ENCODE measurements around the gene HOXB2.

HOXB2 gene

DNA sequence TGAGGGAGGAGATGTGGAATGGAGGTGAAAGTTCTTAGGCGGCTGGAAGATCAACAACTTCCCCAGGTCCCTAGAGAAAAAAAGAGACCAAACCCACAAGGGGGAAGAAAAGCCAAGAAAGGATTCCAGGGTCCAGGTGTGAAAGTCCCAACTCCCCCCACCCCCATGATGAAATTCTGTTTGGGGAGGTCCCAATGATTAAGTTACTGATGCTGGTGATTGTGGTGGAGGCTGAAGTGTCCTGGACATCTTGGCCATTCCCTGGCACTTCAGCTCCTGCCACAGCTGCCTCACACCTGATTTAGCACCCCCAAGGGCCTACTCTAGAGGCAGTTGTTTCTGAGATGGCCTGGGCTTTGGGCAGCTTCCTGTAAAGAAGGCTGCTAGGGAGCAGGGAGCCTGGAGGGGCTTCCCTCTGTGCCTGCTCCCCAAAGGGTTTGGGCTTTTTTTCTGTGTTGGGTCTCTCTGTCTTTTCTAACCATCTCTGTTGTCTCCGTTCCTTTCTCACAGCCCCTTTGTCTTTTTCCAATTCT, 20.2 kb upstream of the HOXB2 start:
- DNase-seq = no peak

GRCh38 chr17:48564188-48565021, 19.5 kb upstream of the HOXB2 start:
- no peak for DNase-seq

DNA sequence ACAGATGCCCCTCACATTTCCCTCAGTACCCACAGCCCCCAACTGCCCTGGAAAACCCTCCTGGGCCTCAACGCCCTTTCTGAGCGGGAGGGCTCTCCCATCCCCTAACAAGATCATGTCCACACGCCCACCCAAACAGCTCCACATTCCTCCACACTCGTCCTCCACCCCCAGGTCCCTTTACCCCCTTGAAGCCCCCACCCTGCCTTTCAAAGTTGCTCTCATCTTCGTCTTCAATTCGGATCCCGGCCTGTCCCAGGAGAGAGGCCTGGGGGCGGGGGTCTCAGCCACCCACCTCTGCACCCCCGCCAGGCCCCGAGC, 18.9 kb upstream of the HOXB2 start:
- DNase-seq = no peak

DNA sequence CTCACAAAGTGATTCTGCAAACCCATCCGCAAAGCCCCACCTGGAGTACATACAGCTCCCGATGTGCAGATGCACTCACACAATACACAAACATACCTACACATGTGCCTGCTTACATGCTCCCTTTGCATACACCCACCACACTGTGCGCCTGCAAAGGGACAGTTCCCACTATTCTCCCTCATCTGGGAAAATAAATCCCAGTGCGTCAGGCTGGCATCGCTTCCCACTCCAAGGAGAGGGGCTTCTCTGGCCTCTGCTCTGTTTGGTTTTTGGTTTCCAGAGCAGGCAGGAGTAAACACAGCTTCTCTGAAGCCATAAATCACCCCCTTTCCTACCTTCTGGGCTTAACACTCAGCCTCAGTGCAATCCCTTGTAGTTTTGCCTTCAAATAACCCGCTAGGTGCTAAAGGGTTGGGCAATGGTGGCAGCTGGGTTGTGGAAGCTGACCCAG, 18.5 kb upstream of the HOXB2 start:
- no peak for DNase-seq

DNA sequence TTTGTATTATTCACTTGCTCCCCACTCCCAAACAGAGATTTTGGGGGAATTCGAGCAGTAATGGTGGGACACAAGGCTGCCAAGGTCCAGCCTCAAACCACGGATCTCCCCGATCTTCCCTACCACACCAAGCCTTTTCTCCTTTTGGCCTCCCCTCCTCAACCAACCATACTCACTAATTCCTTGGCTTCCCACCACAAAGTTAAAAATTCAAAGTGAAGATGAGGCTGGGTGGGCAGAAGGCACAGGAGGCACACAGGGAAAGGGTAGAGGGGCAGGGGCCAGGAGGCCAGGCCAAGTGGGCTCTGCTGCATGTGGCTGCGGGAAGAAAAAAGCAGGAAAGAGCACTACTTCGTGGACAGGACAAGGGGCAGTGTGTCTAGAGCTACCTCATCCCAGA, 18.0 kb upstream of the HOXB2 start:
- no peak for DNase-seq

DNA sequence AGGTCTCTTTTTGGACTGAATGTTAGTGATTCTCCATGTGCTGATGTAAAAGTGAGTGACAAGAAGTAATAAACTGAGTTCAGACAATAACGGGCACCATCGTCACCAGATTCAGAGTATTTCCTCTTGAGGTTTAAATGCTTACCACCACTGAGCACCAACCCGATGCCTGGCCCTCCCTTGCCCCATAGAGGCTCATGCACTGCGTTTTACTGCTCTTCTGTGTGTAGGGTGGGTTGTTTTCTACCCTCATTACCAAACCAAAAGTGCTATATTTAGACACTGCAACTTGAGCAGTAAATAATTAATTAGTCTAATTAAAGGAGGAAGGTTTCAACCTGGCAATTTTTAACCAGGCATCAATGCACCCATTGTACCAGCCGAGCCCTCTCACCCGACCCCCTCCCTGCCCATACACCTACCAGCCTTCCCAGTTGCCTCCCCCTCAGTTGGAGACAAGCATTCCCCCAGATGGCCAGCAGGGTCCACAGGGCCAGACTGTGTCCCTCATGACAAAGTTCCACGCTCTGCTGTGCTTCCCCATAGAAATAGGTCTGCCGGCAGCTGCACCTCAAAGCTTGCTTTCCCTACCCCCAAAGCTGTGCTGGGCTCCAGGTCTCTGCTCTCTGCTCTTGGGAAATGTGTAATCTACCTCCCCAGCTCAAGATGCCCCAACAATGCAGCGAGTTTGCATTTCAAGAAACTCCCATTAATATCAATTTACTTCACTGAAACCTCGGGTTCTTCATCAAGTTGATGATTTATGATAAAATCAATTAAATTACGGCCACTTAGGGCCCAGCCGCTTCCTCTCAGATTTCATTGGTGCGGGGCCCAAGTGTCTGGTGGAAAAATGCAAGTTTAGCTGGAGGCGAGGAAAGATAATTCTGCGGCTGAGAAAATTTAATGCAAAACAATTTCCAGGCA, 17.2 kb upstream of the HOXB2 start:
- DNase-seq = no peak

DNA sequence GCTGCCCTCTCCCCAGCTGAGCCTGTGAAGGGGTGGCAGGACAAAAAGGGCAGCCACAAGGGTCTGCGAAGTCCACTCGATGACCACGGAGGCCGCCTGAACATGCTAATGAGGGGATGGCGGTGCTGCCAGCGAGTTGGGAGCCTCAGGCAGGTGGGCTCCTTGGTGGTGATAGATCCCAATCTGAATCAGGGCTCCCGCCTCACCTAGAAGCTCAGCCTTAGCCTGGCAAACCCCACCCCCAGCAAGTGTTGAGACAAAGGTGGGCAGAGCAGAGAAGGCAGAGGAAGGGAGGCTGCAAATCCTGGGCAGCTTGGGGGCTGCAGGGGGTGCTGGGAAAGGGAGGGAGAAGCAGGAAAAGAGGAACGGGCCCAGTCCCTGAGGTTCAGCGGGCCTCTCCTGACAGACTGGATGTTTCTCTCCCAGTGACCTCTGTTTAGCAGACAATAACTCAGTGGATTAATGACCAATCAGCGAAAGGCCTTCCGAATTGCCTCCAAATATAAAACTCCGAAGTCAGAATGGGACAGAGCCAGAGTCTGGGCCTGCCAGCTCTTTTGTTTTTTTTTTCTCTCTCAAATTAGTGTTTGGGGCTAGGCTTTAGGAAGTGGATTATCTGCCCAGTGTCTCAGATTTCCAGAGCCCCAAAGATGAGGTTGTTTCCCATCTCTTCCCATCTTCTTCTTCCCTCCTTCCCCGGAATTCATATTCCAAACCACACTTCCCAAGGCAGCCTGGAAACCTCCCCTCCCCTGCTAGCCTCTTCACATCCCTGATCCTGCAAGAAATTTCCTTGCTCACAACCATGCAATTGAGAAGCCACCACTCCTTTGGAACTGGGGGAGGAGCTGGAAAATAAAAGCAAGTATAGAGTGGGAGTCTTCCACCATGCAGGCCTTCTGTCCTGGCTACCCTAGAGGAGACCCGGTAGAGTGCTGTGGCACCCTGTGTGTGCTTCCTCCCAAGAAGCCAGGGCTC, 15.2 kb upstream of the HOXB2 start:
- DNase-seq = no peak

- no peak for DNase-seq
Observed at GRCh38 chr17:48559122-48559839, 14.4 kb upstream of the HOXB2 start.

DNA sequence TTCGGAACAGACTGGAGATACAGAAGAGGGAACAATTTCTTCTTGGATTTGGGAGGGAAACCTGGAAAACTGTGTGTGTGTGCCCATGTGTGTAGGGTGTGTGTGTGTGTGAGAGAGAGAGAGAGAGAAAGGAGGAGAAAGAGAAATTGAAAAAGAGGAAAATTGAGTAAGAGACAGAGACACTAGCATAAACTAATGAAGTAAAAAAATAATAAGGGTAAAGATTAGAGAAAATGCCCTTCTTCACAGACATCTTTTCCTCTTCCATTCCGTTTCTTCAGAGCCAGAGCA, 13.9 kb upstream of the HOXB2 start:
- no peak for DNase-seq

DNA sequence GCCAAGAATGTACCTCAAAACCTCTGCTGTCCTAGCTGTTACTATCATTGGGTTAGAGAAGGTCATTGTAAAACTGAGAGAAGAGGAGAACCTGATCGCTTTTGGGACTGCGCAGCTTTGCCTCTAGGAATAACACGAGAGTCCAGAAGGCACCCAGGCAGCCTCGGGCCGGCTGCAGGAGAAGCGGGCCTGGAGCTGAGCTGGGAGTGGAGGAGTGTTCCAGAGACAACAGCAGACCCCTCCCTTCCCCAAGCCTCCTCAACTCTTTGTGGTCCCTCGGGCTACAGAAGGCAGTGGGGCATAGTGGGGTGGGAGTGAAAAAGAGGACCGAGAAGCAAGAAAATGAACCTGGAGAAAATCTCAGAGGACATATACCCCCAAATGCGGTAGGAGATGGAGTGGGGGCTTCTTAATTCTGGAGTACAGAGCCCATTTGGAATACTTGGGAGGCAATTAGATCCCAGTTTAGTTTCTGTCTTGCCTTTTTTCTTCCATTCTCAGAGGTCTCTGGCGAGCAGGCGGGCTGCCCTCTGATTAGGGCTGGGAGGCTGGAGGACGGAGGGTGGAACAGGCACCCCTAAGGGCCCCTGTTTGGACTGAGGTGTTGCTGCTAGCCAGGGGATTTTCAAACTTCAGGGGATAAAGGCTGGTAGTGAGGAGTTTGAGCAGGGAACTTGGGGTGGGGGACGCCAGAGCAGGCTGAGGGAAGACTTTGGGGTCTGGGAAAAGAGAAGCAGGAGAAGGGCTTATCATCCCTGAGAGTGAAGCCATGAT, 13.3 kb upstream of the HOXB2 start:
- no peak for DNase-seq

DNA sequence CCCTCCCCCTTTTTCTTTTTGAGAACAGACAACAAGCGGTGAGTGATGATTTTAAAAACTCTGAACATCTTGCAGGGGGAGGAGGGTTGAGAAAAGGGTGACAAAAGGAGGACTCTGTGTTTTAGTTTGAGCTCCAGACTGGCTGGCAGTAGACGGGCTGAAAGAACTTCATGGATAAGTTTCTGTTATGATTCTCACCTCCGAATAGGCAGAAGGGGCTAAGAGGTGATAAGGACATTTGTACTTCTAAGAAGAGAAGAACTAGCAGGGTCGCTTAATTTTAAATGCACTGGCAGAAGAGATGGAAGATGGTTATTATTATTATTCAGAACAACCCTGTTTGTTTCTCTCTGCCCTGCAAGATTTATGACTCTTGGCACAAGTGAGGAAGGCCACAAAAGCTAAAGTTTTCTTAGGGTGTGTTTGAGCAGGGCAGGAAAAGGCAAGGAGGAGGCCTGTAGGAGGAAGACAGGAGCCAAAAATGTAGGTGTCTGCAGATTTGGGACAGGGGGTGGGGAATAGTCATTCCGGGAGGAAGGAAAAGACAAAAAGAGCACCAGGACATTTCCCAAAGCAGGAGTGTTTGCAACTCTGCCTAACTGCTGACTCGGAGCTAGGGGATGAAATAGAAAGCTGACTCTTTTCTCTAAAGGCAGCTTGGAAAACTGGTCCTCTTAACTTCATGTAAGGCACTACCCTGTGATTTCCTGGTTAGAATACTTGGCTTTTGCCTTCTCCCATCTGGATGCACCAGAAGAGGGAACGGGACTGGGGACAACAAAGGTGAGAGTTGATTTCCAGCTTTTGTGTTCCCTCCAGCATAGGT, 11.9 kb upstream of the HOXB2 start:
- DNase-seq = no peak

GRCh38 chr17:48556229-48556575, 11.3 kb upstream of the HOXB2 start:
- no peak for DNase-seq

DNA sequence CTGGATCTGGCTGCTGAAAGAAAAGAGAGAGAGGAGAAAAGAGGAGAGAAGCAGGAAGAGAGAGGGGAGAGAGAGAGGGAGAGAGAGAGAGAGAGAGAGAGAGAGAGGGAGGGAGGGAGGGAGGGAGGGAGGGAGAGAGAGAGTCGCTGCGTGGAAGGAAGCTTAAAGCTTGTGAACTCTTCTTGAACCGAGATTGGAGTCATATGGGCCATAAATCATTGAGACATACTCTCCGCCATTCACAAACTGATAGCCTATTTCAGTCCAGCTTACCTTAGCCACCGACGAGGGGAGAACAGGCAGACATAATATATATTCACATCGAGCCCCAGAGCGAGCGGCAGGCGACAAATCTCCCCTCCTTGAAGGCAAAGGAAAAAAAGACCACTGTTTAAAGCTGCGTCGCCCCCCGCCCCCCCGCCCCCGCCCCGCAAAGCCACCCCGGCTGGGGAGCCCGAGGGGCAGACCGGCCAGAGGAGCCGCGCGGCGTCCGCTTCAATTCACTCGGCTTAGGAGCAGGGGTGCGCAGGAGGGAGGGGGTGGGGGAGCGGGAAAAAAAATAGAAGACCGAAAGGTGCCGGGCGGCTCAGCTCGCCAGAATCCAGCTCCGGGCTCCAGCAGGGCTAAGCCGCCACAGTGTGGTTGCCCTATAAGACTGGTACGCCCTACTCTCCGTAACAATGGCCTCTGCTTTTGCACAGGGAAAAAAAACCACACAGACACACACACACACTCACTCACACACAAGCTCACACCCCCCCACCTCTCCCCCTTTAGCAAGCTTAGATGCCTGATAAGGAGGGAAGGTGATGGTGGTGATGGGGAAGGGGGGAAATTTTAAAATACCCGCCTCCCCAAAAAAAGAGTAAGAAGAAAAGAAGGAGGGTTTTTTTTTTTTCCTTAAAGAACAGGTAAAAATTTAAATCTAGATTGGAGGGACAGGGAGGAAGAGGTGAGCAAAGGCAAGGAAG, 10.6 kb upstream of the HOXB2 start:
- DNase-seq = no peak

DNA sequence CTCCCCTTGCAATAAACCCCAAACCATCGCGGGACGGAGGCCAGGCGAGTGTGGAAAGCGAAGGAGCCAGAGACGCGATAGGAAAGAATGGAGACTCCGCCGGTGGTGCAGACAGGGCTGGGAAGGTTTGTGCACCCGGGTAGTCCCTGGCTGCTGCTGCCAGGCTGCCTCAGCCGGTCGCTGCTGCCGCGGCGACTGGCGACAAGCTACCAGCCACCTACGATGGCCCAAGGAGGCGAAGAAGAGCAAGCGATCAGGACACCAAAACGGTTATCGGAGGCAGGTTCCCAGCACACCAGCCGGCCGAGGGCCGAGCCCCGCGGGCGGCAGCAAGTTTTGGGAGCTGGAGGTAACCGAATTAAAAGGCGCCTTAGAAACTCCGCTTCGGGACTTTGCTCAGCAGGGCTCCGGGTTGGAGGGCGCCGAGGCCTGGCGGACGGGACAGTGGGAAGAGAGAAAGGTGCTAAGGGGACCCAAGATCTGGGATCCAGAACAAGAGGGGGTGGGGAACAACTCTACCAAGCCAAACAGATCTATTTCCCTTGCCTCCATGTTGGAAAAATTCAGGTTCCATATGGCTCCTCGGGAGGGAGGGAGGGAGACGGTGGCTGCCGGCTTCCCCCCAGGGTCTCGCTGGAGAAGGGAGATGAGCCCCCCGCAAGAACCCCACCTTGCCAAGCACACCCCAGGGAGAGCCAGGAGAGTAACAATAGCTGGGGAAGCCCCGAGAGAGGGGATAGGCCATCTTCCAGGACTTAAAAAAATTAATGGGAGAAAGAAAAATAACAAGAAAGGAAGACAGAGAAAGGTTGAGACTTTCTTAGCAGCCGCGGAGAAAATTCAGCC, 9.7 kb upstream of the HOXB2 start:
- no peak for DNase-seq

GRCh38 chr17:48553826-48554225, 8.9 kb upstream of the HOXB2 start:
- no peak for DNase-seq

DNA sequence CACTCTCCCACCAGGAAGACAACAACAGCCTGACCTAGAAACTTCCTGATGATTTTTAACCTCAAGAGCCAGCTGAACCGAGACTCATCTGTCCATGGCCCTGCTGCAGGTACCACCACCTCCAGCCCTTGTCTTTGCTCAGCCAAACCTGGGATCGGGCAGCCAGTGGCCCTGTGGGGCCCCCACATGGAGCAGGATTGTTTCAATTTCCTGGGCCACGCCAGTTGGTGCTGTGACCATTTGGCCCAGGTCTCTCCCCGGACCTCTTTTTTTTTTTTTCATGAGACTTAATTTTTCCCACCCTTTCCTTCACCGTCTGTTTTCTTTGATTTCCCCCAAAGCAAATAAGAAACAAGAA, 8.3 kb upstream of the HOXB2 start:
- no peak for DNase-seq

- no peak for DNase-seq
Observed at GRCh38 chr17:48552466-48553189, 7.7 kb upstream of the HOXB2 start.
